Esophagus squamous epithelium (tissue), 5 donors: ENCODE data around the gene EPGN. TPM values are rescaled to one million over a fixed set of nuclear protein-coding genes. Genes with fewer than 3 reads are reported as not detected.

Source experiments
- DNase-seq: peaks from one replicate; lab custom pipeline; 2025; lab: John Stamatoyannopoulos, UW
- H3K27ac ChIP-seq, 4 donors: fragments of 200-600 bp; sonication (generic); one replicate each; pipeline ENCODE4 v1.5.1; 2016 to 2019; ENCODE audit warnings: mild to moderate bottlenecking in 1 of 4
- H3K27me3 ChIP-seq, 4 donors: fragments of 200-600 bp; sonication (generic); 1 replicate in 3 of 4; 2 replicates in 1 of 4; pipeline versions ENCODE4 v1.5.1 to v1.6.0; 2017 to 2021; ENCODE audit warnings: antibody characterized with exemption in 1 of 4
- H3K36me3 ChIP-seq, 3 donors: fragments of 200-600 bp; sonication (generic); one replicate each; pipeline ENCODE4 v1.5.1; 2016 to 2019
- H3K4me1 ChIP-seq, 3 donors: fragments of 200-600 bp; sonication (generic); one replicate each; pipeline ENCODE4 v1.5.1; 2017 to 2019
- H3K4me3 ChIP-seq, 4 donors: fragments of 200-600 bp; sonication (generic); 1 replicate in 3 of 4; 2 replicates in 1 of 4; pipeline ENCODE4 v1.5.1; 2016 to 2019; ENCODE audit warnings: mild to moderate bottlenecking in 2 of 4, moderate library complexity in 1 of 4
- H3K9me3 ChIP-seq, 3 donors: fragments of 200-600 bp; sonication (generic); one replicate each; pipeline ENCODE4 v1.5.1; 2016 to 2019
- CTCF ChIP-seq, 6 experiments: fragments of 450-650 bp in 4 of 6; fragments of 200-600 bp in 2 of 6; sonication (generic) in 2 of 6; IDR thresholded peaks; one replicate each; pipeline ENCODE4 v1.5.1; 2016 to 2019; ENCODE audit warnings: antibody characterized with exemption in 6 of 6, mild to moderate bottlenecking in 4 of 6, moderate library complexity in 4 of 6
- POLR2A ChIP-seq, 4 donors: fragments of 450-650 bp; IDR thresholded peaks; one replicate each; pipeline ENCODE4 v1.6.1; 2017; ENCODE audit warnings: antibody characterized with exemption in 4 of 4, mild to moderate bottlenecking in 4 of 4, moderate library complexity in 3 of 4
- WGBS, 2 donors: methylation state at CpG; one replicate each; pipeline ENCODE4 v1.1.5; 2018; 5-methylcytosine and 5-hydroxymethylcytosine counted together
- intact Hi-C: fragments of 100-400 bp; cut with DNase I; formaldehyde crosslinking; loops from one replicate; pipeline ENCODE4 v1.15.0; 2022
- total RNA-seq, 4 donors: library from RNA; depleted of rRNA; stranded (reverse); fragments of >200 nt; gene quantifications; one replicate each; pipeline ENCODE4 v1.1.0, GENCODE V29; 2016
- donor health status: DM: yes; HTN: yes; CAD: no.

The EPGN gene
- total RNA-seq, 4 donors from 2014 or later: 48.8 to 118 (median 62.7) TPM

- TF ChIP-seq POLR2A (IDR thresholded peaks at IDR 0.05) (no peak), CTCF (IDR thresholded peaks at IDR 0.05) (no peak)
- Histone ChIP-seq H3K36me3 (no peaks in the 10 kb centered on the region), H3K27me3 (peaks cover 0 to 30% (median 2%) of the 10 kb centered on the region in 4 donors), H3K27ac (no peak overlapping the region), H3K9me3 (no peaks in the 10 kb centered on the region), H3K4me1 (peaks cover 4 to 36% (median 13%) of the 10 kb centered on the region in 3 donors), H3K4me3 (no peak overlapping the region)
- no peak for DNase-seq
- intact Hi-C loops: no loop called here
- 23 to 63% methylated on average over 3 of the region's 3 CpGs for WGBS, 2 donors
These were observed 54.1 kb downstream of the EPGN start for GRCh38 chr4:74362347-74362746.

- no peaks in the 10 kb centered on the region for H3K36me3 ChIP-seq
- H3K27ac ChIP-seq: peak overlapping the region in 2 of 4 donors; percentile 82 to 86
- H3K9me3 ChIP-seq: no peaks in the 10 kb centered on the region
- peak overlapping the region in 2 of 4 donors; percentile 58 to 72 for H3K4me3 ChIP-seq
- intact Hi-C loops: no loop called here
- peaks cover 0 to 30% (median 2%) of the 10 kb centered on the region in 4 donors for H3K27me3 ChIP-seq
- no peak for DNase-seq
- WGBS, 2 donors: 12 to 38% methylated on average over 8 of the region's 8 CpGs
- peaks cover 0 to 25% (median 13%) of the 10 kb centered on the region in 3 donors for H3K4me1 ChIP-seq
- TF ChIP-seq POLR2A (IDR thresholded peaks at IDR 0.05) (no peak), CTCF (IDR thresholded peaks at IDR 0.05) (no peak)
These were observed 56.0 kb downstream of the EPGN start for GRCh38 chr4:74364256-74364651.

- Histone ChIP-seq H3K4me3 (peak within 1 kb of the TSS; percentile 52 to 72 (median 58)), H3K4me1 (peaks cover 0 to 25% (median 13%) of the 10 kb centered on the region in 3 donors), H3K9me3 (no peaks in the 10 kb centered on the region), H3K27me3 (peaks cover 0 to 30% (median 2%) of the 10 kb centered on the region in 4 donors), H3K27ac (peak within 1 kb of the TSS; percentile 62 to 86 (median 74)), H3K36me3 (no peaks in the 10 kb centered on the region)
- DNase-seq: no peak
- intact Hi-C loops: no loop called here
- TF ChIP-seq POLR2A (IDR thresholded peaks at IDR 0.05) (no peak), CTCF (IDR thresholded peaks at IDR 0.05) (no peak)
- WGBS, 2 donors: 4 to 32% methylated on average over 10 to 24 of the region's 40 CpGs
These were observed 56.6 kb downstream of the EPGN start, which contains the start of gene EREG for GRCh38 chr4:74364652-74365491. Gene EREG, plus strand, starts transcription at chr4:74365145. Its CDS starts 164 bp downstream, at chr4:74365309.

GRCh38 chr4:74365761-74366160, 57.5 kb downstream of the EPGN start:
- Histone ChIP-seq H3K4me1 (peaks cover 0 to 25% (median 13%) of the 10 kb centered on the region in 3 donors), H3K27ac (peak overlapping the region in 3 of 4 donors; percentile 28 to 86 (median 82)), H3K27me3 (peaks cover 0 to 30% (median 2%) of the 10 kb centered on the region in 4 donors), H3K4me3 (peak overlapping the region; percentile 52 to 72 (median 58)), H3K36me3 (no peaks in the 10 kb centered on the region), H3K9me3 (no peaks in the 10 kb centered on the region)
- DNase-seq: no peak
- TF ChIP-seq CTCF (IDR thresholded peaks at IDR 0.05) (no peak), POLR2A (IDR thresholded peaks at IDR 0.05) (no peak)
- intact Hi-C loops: no loop called here
- WGBS, 2 donors: 14 to 35% methylated on average over 6 of the region's 11 CpGs

Other genes with a start within 250 kb of the EPGN start
- 1 to 10 TPM in 3 of 4 donors, under 1 TPM in 1; 0.64 to 4.8 (median 2.2) TPM for gene CXCL2, start 209.3 kb upstream of the EPGN start, total RNA-seq
- 10 to 100 TPM in 3 of 4 donors, 1 to 10 TPM in 1; 9.9 to 22.9 (median 19.1) TPM for gene MTHFD2L, start 150.4 kb upstream of the EPGN start, total RNA-seq
- gene EREG, start 56.7 kb downstream of the EPGN start, total RNA-seq: 100 to 1,000 TPM in 1 of 4 donors, 10 to 100 TPM in 2, 1 to 10 TPM in 1; 8.0 to 122 (median 11.9) TPM
- 10 to 100 TPM; 16.6 to 51.4 (median 36.3) TPM for gene AREG, start 136.7 kb downstream of the EPGN start, total RNA-seq